T follicular helper cell (primary cell): Measurements from ENCODE around the gene CDH1.
"Not testable (repeated sequence)": the region's sequence is repeated elsewhere in the genome, so short reads cannot be mapped to it uniquely, and the experiment has no call there.

Experiments used
- DNase-seq: peaks from one replicate; pipeline ENCODE4 v3.0.0-alpha.2; 2020; ENCODE audit warnings: low read depth

Gene CDH1

GRCh38 chr16:68762996-68763756 lies 26.1 kb downstream of the CDH1 start:
- DNase-seq = no peak

- no peak for DNase-seq
These were observed 27.8 kb downstream of the CDH1 start for GRCh38 chr16:68764862-68765261.

GRCh38 chr16:68767581-68767980 lies 30.5 kb downstream of the CDH1 start:
- DNase-seq = no peak

DNA sequence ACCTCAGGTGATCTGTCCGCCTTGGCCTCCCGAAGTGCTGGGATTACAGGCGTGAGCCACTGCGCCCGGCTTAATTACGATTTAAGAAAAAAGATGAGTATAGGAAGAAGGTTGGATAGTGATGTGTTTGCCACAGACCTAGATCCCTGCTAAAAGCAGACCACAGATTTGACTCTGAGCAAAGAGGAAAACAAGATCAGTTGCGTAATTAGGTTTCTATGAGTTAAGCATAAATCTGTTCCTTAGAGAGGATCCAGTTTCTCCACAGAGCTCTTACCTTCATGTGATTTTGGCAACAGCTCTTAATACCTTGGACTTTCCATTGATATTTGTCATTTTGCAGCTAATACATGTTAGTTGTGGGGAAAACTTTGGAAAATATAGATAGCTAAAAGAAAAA lies 31.1 kb downstream of the CDH1 start:
- DNase-seq = no peak

GRCh38 chr16:68768771-68769170 lies 31.7 kb downstream of the CDH1 start:
- no peak for DNase-seq

GRCh38 chr16:68770671-68771070 lies 33.6 kb downstream of the CDH1 start:
- no peak for DNase-seq

DNA sequence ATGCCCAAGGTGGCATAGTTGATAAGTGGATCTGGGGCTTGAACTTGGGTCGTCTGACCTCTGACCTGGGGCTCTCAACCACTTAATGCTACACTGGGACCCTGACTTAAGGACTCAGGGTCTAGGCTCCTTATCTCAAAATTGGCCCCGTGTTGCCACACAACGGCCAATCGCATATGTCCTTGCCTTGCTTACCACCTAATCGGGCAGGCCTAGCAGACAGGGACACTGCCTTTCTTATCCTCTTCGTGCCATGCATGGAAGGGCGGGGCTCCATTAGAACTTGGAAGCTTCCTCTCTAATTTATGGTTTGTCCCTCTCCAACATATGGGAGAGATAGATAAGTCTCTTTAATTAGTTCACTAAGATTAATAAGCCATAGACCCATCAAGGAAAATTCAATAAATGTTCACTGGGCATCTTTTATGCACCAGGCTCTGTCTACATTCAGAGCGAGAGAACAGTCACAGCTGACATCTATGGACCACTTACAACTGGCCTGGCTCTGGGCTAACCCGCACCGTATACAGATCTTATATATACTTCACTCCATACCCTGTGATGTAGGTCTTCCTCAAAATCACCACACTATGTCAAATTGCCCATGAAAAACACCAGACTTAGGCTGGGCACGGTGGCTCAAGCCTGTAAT lies 35.1 kb downstream of the CDH1 start:
- no peak for DNase-seq

DNA sequence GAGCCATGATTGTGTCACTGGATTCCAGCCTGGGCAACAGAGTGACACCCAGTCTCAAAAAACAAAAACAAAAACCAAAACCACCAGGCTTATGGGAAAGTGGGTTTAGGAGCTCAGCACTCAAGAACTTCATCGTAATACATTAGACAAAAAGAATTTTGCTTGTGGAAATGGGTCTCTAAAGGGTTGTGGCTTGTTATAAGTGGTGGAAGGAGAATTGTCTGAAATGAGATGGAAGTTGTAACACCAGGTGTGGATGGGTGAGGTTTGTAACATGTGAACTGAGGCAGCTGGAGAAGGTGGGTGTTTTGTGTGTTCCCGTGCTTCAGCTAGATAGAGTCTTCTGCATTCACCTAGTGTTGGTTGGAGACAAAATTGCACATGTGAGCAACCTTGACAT lies 35.8 kb downstream of the CDH1 start:
- DNase-seq = no peak

- DNase-seq = no peak
These were observed 38.0 kb downstream of the CDH1 start for GRCh38 chr16:68774982-68775634.

DNA sequence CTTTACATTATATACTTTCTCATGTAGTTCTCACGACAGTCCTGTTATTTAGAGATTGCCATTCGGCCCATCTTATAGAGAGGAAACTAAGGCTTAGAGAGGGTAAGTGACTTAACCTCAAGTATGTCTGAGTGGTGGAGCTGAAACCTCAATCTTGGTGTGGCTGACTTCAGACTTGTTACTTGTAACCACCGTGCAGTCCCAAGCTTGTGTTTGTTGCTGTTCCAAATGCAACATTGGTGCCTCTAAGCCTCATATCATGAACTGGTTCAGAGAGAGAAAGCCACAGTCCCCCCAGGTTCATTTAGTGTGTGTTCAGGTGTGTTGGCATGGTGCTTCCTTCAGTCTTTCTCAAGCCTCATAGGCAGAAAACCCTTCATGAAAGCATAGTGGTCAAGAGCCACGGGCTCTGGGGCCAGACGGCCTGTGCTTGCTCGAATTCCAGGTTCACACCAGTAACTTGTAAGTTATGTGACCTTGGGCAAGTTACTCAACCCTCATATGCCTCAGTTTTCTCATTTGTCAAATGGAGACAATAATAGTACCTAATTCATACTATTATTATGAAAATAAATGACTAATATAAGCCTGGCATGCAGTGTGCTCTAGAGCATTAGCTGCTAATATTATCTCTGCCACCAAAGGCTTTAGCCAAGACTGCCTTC lies 39.9 kb downstream of the CDH1 start:
- DNase-seq = no peak

- no peak for DNase-seq
These were observed 41.6 kb downstream of the CDH1 start for GRCh38 chr16:68778551-68779231.

- DNase-seq = no peak
These were observed 42.8 kb downstream of the CDH1 start for GRCh38 chr16:68779891-68780290.

DNA sequence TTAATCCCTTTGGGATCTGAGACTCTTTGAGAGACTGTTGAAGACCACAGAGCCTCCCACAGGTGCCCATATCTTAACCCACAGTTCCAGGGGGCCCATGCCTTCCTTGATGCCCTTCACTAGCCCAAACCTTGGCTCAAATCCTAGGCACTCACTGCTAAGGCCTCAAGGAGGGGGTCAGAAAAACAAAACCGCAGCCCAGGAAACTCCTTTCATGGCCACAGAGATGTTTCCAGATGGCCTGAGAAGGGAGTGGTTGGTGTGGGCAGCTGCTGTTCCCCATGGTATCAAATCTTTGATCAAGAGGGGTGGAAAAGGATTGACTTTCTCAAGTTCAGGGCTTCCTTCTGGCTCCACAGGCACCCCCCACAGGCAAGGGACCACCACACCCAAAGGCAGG lies 44.7 kb downstream of the CDH1 start:
- DNase-seq = no peak

DNA sequence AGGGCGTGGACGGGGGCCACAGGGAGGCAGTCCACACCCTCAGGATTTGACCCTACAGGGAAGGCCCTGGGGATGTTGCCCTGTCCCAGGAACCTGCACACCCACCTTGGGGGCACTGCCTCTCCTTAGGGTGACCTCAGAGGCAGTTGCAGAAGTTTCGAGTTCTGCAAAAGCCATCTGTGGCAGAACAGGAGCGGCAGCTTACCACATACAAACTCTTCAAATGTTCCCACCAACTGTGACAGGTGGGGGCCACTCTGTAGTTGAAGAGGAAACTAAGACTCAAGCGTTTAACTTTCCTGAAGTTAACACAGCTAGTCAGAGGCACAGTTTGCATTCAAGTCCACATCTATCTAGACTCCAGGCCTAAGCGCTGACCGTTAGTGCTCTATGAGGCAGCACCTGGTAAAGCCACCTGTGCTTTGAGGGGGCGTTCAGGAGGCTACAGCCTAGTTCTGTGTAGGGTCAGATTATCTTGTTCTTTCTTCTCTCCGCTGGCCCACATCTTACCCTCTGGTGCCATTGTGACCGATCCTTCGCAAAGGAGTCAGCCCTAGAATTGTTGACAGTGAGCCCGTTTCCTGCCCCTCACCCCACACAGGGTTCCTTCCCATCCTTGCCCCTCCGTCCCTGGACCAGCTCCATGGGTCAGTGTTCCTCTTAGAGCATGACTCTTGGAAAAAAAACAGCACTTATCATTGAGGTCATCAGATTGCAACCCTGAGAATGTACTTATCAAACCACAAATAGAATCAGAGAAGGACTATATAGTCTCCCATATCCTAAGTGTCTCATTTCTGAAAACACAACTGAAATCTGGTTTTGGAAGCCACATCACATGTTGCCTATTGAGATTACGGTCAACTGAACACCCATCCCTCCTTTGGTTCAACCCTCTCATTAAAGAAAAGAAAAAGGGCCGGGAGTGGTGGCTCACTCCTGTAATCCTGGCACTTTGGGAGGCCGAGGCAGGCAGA lies 45.4 kb downstream of the CDH1 start:
- DNase-seq = no peak

- DNase-seq = no peak
These were observed 47.1 kb downstream of the CDH1 start for GRCh38 chr16:68784226-68784625.

GRCh38 chr16:68784721-68785120 lies 47.6 kb downstream of the CDH1 start:
- no peak for DNase-seq

GRCh38 chr16:68785715-68786114 lies 48.6 kb downstream of the CDH1 start:
- no peak for DNase-seq

GRCh38 chr16:68786685-68787418 lies 49.8 kb downstream of the CDH1 start:
- no peak for DNase-seq

- not testable (repeated sequence) for DNase-seq
These were observed 50.3 kb downstream of the CDH1 start for GRCh38 chr16:68787419-68787807.

DNA sequence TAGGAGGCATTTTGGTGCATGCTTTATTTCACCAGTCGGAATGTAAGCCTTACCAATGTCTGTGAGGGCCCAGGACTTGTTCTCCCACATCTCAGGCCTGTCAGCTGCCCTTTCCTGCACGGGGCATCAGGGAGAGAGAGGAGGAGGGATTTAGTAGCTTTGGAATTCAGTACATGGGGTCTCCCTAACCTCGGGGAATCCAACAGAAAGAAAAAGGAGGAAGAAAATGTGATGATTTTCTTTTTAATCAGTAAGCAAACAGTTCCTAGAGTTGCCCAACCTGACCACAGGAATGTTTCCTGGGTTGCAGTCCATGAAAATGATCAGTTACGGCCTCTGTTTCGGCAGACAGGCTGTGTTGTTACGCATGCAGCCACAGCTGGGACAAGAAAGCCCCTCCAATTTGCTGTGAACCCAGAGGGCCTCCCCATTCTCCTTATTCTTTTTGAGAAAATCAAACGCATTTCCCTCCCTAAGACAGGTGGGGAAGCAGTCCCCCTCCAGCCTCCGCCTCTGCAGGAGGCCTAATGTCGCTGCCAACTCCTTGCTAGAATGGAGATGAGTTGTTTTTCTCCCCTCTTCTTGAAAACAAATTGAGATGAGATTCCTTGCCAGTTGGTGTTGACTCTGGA lies 53.2 kb downstream of the CDH1 start:
- DNase-seq = no peak
